ENCODE data around the gene UBL4B. TPM values are rescaled to one million over a fixed set of nuclear protein-coding genes. Genes with fewer than 3 reads are reported as not detected.
A peak's percentile ranks its signal among the peaks of the same experiment; 100 is the strongest.

UBL4B gene
- total RNA-seq, 1 experiment from 2014 or later: not detected

- no peak for TF ChIP-seq CTCF (conservative IDR thresholded peaks at IDR 0.05)
- peaks cover 7% of the 10 kb centered on the region for H3K23me2 ChIP-seq (ENCODE audit: insufficient read length, low read depth, low read length, poor library complexity, severe bottlenecking)
- DNase-seq: peak; percentile 47
- no peaks in the 10 kb centered on the region for H3K79me2 ChIP-seq (ENCODE audit: insufficient read depth, low read length)
- H3K9ac ChIP-seq (ENCODE audit: extremely low read depth, insufficient read length, low read length): no peak overlapping the region
- H2AFZ ChIP-seq (ENCODE audit: low read length): no peak overlapping the region
- no peak overlapping the region for H3K27ac ChIP-seq (ENCODE audit: insufficient read length, low read depth, low read length)
- no peak overlapping the region for H2BK5ac ChIP-seq (ENCODE audit: insufficient read length, low read length)
- H3K18ac ChIP-seq (ENCODE audit: insufficient read length, low read depth, low read length): no peak overlapping the region
- no peak overlapping the region for H2BK20ac ChIP-seq (ENCODE audit: low read depth, low read length, poor library complexity, severe bottlenecking)
- H2BK120ac ChIP-seq (ENCODE audit: low read depth, low read length, poor library complexity, severe bottlenecking): no peak overlapping the region
- H4K20me1 ChIP-seq (ENCODE audit: control insufficient read depth, insufficient read depth, insufficient read length): peaks cover 4% of the 10 kb centered on the region
- H3K4me1 ChIP-seq (ENCODE audit: insufficient read depth, low read length): no peaks in the 10 kb centered on the region; the same call in 1 of the 2 replicates
- H3K9me3 Mint-ChIP-seq: peaks cover 0 to 3% of the 10 kb centered on the region in 2 experiments; a peak in 2 of 5 replicates
- H3K27me3 Mint-ChIP-seq (ENCODE audit: low read depth): peaks cover 97% of the 10 kb centered on the region
- H3K79me1 ChIP-seq (ENCODE audit: insufficient read depth, low read depth, low read length, poor library complexity, severe bottlenecking): no peaks in the 10 kb centered on the region
- peak overlapping the region in 1 of 3 experiments; percentile 35; a peak in 1 of 7 replicates for H3K27ac Mint-ChIP-seq
- H3K4ac ChIP-seq (ENCODE audit: low read depth, low read length): no peak overlapping the region
- no CpG with 5 or more reads among the region's 64 CpGs for WGBS (ENCODE audit: extremely low coverage, insufficient read length, low lambda C conversion rate)
- H3K56ac ChIP-seq (ENCODE audit: insufficient read length, low read depth, low read length): no peak overlapping the region
- peak overlapping the region; percentile 57 for H3K4me2 ChIP-seq (ENCODE audit: insufficient read depth, insufficient read length, low read length)
- no peak overlapping the region for H4K5ac ChIP-seq (ENCODE audit: insufficient read length, low read depth, low read length)
- no peaks in the 10 kb centered on the region for H3K9me3 ChIP-seq (ENCODE audit: control insufficient read depth, low read depth, low read length)
- H3K4me1 Mint-ChIP-seq: peaks cover 10 to 18% of the 10 kb centered on the region in 2 experiments
- H3K4me3 Mint-ChIP-seq: peak overlapping the region; percentile 52 to 80
- H3K27me3 ChIP-seq (ENCODE audit: insufficient read depth, low read length): peaks cover 76% of the 10 kb centered on the region
- H3K23ac ChIP-seq (ENCODE audit: insufficient read length, low read depth, low read length): no peak overlapping the region
- H3T11ph ChIP-seq (ENCODE audit: low read length): no peak overlapping the region
- no peak overlapping the region for H4K91ac ChIP-seq (ENCODE audit: insufficient read length, low read depth, low read length)
- no peak overlapping the region for H2AK5ac ChIP-seq (ENCODE audit: insufficient read length, low read length)
- no peak overlapping the region for H2BK12ac ChIP-seq (ENCODE audit: insufficient read length, low read depth, low read length)
- no peak overlapping the region for H2BK15ac ChIP-seq (ENCODE audit: low read depth, low read length)
- no peak overlapping the region for H4K8ac ChIP-seq (replicated peaks; ENCODE audit: insufficient read length, low read depth, low read length)
- no peaks in the 10 kb centered on the region; a peak in 1 of 7 replicates for H3K36me3 Mint-ChIP-seq (ENCODE audit: insufficient read depth in 1 of 3, low read depth in 3 of 3)
- peak overlapping the region; percentile 26; the same call in 1 of the 2 replicates for H3K14ac ChIP-seq (ENCODE audit: insufficient read depth, low read length)
Observed at GRCh38 chr1:110069404-110070281, 42.6 kb upstream of the UBL4B start.
